IPS-NIHi11 (cell line): ENCODE measurements around the gene BAIAP2.

Experiments
- DNase-seq: peaks from one replicate; pipeline ENCODE4 v3.0.0; 2012; ENCODE audit warnings: mixed read lengths, low spot score

BAIAP2 gene

GRCh38 chr17:81160306-81160705 is 125.4 kb downstream of the BAIAP2 start:
- DNase-seq, result no peak

DNA sequence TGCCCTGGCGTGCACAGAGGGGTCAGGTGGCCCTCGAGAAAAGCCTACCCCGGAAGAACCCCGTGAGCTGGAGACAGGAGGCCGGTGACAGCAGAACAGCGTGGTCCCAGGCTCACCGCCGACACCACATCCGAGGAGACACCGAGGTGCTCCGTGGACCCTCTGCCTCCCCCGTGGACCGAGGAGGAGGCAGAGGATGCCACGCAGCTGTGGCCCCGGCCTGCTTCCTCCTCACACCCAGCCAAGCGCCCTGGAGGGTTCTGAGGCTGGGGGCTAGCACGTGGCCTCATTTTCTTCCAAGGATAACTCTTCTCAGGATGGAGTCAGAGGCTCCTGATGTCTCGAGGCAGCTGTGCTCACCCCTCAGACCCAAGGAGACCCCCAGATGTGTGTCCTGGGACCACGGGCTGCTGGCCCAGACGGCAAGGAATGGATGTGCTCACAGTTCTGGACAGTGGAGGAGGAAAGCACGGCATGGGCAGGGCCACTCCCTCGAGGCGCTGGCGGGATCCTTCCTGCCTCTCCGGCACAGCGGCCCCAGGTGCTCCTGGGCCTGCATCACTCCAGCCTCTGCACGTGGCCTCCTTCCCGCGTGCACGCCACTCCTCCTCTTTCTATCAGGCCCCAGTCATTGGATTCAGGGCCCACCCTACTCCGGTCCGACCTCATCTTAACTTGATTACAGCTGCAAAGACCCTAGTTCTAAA is 125.9 kb downstream of the BAIAP2 start:
- no peak for DNase-seq

GRCh38 chr17:81161536-81161935 is 126.6 kb downstream of the BAIAP2 start:
- DNase-seq, result no peak

DNA sequence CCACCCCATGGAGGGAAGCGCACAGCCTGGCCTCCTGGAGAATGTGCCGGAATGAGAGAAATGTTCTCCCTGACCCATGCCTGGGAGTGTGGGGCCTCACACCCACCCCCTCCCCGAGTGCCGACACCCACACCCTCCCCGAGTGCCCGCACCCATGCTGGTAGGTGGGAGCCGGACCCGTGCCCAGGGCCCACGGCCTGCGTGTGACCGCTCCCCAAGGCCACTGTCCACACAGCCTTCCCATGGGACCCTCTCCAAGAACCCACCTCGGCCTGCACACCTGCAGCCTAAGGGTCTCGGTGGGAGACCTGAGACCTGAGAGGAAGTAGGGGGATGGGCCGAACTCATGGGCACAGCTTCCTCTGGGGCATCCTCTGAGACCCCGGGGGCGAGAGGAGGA is 127.0 kb downstream of the BAIAP2 start:
- no peak for DNase-seq

DNA sequence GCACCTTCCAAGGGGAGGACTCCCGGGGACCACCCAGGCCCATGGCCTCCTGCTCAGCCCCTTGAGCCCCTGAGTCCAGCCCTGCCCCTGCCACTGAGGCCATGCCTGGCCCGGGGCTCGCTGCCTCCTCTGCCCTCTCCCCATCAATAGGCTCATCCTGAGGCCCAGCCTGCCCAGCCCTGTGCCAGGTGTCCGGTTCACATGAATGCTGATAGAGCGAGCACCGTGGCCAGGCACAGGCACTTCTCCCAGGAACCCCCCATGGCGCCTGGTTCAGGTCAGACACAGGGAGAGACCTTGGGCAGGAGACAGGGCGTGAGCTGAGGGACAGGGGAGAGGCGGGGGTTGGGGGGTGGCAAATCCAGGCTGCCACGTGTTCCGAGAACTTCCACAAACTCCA is 127.5 kb downstream of the BAIAP2 start:
- DNase-seq, result no peak

DNA sequence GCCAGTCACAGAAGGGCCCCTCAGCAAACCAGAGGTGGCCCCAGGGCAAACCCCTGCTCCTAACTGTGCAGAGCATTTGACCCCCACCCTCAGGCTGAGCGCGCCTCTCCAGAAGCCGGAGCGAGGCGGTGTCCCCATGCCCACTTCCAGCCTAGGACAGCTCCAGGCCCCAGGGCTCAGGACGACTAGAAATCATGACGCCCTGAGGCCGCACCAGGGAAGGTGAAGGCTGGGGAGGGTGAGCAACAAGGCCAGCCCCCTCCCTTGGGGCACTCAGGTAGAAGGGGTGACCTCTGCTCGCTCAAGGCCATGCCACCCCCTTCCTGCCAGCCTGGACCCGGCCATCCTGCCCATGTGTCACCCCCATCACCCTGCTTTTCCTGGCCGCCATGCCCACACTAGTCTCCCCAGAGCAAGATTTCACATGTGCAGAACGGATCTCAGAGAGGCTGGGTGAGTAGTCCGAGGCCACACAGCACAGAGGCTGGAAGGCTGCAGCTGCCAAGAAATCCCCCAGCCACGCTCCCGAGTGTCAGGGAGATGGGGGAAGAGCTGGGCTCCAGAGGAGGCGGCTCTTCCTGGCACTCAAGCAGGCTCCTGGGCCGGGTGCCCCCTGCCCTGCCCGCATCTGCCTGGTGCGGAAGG is 128.2 kb downstream of the BAIAP2 start:
- no peak for DNase-seq

DNA sequence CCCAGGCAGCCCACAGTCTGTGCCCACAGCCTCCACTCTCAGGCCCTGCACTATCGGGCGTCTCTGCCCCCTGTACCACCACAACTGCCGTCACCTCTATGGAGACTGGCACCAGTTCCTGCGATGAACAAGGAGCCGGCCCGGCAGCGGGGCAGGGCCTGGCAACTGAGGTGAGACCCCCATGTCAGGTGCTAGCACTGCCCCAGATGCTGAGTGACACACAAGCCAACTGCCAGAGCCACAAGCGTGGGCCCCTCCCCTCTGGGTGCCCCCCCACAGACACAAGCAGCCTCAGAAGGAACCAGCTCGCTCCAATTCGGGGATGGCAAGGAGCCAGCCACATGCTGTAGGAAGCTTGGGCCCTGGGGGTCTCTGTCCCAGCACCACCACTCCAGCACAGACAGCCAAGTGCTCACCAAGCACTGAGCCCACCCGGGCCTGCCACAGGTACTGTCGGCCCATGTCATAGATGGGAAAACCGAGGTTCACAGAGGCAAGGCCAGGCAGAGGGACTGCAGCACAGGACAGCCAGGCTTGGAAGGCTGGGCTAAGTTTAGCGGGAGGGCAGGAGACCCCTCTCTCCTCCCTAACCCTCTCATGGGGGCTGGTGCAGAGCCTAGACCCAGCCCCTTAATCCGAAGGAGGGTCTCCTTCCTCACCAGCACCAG is 128.9 kb downstream of the BAIAP2 start:
- no peak for DNase-seq

GRCh38 chr17:81164371-81165245 is 129.7 kb downstream of the BAIAP2 start:
- DNase-seq, result no peak

GRCh38 chr17:81165246-81166032 is 130.5 kb downstream of the BAIAP2 start, which contains the start of gene PVALEF:
PVALEF (plus strand) TSS chr17:81165507; CDS start chr17:81181227, 15,720 bp downstream.
- peak; percentile 86 for DNase-seq

DNA sequence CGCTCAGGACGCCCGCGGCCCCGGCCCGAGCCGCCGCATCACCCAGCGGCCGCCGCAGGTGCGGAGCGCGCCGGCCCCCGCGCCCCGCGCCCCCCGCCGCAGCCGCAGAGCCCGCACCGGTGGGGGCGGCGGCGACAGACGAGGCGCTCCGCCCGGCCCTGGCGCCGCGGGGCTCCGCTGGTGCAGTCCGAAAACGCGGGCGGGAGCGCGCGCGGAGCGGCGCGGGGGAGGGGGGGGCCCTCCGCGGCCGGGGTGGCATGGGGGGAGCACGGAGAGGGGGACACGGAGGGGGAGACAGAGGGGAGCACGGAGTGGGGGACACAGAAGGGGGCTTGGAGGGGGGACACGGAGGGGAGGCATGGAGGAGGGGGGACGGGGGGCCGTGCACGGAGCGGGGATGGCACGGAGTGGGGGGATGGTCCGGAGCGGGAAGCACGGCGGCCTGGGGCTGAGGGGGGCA is 131.1 kb downstream of the BAIAP2 start, which contains the start of gene AATK:
TSS of gene AATK (minus strand) at position 189 of the 460 bp plus-strand sequence. CDS start 229 bp downstream, outside the sequence.
- DNase-seq, result no peak
